SKM-1 treated with dmso at 0.1 percent for 144 hours (cell line): Measurements from ENCODE around the gene DHX36.

Source experiments
- DNase-seq: peaks from one replicate; lab custom pipeline; 2025; ENCODE audit not compliant: unreplicated experiment; lab: John Stamatoyannopoulos, UW

The DHX36 gene, protein sequence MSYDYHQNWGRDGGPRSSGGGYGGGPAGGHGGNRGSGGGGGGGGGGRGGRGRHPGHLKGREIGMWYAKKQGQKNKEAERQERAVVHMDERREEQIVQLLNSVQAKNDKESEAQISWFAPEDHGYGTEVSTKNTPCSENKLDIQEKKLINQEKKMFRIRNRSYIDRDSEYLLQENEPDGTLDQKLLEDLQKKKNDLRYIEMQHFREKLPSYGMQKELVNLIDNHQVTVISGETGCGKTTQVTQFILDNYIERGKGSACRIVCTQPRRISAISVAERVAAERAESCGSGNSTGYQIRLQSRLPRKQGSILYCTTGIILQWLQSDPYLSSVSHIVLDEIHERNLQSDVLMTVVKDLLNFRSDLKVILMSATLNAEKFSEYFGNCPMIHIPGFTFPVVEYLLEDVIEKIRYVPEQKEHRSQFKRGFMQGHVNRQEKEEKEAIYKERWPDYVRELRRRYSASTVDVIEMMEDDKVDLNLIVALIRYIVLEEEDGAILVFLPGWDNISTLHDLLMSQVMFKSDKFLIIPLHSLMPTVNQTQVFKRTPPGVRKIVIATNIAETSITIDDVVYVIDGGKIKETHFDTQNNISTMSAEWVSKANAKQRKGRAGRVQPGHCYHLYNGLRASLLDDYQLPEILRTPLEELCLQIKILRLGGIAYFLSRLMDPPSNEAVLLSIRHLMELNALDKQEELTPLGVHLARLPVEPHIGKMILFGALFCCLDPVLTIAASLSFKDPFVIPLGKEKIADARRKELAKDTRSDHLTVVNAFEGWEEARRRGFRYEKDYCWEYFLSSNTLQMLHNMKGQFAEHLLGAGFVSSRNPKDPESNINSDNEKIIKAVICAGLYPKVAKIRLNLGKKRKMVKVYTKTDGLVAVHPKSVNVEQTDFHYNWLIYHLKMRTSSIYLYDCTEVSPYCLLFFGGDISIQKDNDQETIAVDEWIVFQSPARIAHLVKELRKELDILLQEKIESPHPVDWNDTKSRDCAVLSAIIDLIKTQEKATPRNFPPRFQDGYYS

DNA sequence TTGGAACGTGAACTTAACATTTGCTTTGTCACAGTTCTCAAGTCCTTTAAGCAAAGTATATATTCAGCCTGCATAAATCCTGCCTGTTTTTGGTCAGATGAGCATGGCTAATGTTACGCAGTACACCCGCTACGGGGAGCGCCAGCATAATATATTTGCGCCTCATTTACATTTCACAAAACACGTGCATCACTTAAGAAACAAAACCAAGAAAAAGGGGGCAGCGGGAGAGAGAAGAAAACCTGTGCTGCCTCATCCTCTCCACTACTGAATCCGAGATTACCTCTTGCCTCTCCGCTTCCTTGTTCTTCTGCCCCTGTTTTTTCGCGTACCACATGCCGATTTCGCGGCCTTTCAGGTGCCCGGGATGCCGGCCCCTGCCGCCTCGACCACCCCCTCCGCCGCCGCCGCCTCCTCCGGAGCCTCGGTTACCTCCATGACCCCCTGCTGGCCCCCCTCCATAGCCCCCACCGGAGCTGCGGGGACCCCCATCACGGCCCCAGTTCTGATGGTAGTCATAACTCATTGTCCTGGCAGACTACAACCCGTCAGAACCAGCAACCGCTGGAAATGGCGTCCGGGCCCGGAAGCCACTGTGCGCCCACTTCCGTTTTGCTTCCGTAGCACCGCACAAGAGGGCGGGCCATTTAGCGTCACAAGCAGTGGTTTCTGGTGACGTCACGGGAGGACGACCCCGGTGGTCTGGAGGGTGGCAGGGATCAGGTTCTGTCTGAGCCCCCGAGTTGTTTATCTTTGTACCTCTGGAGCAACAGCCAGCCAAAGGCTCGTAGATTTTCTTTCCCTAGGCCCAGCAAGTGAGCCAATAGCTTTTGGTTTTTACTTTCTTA lies at the start of gene DHX36:
Gene DHX36 (minus strand): TSS at position 597 of the 848 bp plus-strand sequence. CDS start 71 bp downstream, at position 526.
- peak; percentile 77 for DNase-seq

DNA sequence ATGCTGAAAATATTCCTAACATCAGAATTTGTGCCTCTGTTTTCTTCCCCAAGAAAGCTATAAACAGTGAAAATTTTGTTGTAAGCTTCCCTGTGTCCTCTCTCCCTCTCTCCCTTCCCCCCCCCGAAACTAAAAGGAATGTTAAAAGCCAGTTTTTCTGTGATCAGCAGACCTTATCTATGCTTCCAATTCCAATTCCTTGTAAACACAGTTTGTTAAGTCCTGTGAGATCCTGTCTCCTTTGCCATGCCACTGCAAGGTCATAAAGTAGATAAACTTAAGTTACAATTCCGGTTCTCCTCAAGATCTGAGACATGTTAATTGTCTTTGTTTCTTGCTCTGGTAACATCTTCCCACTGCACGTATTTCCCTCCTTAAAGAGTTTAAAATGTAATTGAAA lies 42.9 kb upstream of the DHX36 start:
- DNase-seq: no peak

DNA sequence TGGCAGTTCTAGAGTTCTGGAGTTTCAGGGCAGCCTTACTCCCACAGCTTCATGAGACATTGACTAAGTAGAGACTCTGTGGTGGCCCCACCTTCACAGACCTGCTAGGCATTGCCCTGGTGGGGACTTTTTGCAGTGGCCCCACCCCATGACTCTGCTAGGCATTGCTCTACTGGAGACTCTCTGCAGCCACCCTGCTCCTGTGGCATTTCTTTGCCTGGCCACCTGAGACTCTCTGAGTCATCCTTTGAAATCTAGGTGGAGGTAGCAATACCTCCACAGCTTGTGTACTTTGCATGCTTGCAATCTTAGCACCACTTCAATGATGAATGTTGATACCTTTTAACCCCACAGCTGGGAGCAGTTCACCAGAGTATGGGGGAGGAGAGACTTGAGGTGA lies 40.6 kb upstream of the DHX36 start:
- no peak for DNase-seq

DNA sequence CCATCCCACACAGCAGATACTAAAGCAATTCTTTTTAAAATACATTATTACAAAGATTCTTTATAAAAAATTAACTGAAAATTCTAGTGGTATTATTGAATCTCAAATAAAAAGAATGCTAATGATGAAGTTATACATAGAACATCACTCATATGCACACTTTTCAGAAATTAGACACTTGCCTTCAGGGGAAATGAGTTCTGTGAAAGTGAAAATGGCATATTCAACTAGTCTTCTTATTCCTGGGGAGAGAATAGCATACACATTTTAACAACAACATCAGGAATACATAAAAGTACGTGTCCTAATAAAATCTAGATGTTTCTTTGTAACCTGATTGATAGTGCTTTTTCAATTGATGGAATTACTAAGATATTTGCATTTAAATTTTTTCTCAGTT lies 36.8 kb upstream of the DHX36 start:
- no peak for DNase-seq

DNA sequence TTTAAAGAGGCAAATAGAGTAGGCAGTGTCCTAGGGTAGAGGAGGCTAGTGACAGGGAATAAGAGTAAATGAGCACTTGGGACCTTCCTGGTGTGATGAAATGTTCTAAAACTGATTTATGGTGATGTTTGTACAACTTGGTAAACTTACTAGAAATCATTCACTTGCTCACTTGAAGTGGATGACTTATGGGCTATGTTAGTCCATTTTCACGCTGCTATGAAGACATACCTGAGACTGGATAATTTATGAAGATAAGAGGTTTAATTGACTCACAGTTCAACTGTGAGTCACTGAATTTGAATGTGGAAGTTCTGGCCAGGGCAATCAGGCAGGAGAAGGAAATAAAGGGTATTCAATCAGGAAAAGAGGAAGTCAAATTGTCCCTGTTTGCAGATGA lies 31.7 kb upstream of the DHX36 start:
- no peak for DNase-seq

DNA sequence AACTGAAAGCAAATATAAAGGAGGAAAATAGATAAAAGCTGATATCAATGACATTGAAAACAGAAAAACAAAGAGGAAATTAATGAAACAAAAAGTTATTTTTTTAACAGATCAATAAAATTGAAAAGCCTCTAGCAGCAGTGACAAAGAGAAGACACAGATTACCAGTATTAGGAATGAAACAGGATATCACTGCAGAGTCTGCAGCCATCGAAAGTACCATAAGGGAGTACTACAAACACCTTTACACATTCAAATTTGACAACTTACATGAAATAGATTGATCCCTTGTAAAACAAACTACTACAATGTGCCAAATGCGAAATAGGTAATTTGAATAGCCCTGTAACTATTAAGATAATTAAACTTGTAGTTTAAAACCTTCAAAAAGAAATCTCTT lies 24.9 kb upstream of the DHX36 start:
- DNase-seq: no peak

DNA sequence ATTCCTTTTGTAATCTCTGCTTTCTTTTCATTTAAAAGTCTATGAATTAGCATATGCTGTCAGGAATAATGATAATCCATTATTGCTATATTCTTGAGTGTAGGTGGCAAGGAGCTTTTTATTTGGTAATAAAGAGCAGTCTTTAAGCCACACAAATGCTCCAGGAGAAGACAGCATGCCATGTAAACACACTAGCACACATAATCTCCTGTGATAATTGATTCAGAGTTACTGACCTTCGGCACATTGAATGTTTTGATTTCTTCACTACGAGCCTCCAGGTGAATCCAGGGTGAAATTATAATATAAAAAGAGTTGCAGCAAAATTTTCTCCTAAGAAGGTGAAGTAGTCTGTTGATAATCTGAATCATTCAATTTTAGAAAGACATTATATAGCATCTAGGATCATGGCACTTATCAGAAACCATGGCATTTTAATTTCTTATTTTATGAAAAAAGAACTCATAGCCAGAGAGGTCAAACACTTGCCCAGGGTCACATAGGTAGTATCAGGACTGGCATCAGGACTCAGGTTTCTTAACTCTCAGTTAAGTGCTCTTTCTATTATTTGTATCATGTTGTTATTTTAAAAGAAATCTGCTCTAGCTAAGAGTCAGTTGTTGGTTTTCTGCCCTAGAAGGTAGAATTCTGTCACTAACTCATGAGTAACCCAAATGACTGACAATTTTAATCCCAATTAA lies 21.3 kb upstream of the DHX36 start:
- DNase-seq: no peak

DNA sequence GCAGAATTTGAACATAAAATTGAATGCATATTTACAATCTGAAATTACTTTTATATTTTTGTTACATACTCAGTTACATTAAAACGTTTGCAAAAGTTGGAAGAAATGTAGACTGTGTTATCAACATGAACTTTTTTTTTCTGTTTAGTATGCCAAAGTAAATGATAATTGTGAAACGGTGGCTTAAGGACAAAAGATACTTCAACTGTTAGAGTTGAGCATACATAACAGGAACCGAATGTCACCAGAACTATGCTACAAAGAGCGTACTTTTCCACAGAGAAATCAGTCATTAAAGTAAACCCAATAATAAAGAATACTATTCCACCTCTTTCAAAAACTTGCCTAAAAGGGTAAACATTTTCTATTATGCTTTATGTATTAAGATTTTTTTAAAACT lies 14.3 kb upstream of the DHX36 start:
- DNase-seq: no peak

DNA sequence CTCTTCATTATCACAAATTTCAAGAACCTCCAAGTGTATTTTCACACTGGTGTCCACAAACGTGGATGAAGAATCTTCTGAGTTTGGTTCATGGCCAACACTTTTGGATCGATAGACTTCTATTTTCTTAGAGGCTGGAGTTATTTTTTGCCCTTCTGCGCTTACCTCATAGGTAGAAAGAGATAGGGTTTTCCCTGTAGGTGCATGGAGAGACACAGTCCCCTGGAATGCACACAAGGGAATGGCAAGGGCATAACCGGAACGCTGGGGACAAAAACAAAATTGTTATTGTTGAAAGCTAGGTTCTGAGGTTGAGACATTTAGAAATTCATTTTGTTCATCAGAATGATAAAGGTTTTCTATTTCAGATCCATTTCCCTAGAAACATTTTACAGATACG lies 13.7 kb upstream of the DHX36 start:
- DNase-seq: no peak

DNA sequence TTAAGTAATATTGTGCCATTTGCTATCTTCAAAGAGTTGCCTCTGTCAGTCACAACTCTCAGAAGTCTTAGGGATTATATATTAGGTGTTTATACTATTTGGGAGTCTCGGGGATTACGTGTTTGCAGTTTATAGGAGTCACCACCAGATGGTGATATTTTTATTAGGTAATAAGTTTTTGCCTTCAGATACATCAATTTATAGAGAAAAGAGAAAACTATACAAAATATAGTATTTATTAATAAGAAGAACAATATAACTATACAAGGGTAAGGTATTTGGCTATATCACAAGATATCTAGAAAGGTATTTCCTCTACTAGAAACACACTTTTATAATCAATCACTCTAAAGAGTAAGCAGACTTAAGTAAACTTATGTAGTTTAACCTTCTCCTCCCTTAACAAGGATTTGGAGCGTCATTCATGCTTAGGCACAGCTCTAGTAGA lies 10.7 kb upstream of the DHX36 start:
- DNase-seq: peak; percentile 15

DNA sequence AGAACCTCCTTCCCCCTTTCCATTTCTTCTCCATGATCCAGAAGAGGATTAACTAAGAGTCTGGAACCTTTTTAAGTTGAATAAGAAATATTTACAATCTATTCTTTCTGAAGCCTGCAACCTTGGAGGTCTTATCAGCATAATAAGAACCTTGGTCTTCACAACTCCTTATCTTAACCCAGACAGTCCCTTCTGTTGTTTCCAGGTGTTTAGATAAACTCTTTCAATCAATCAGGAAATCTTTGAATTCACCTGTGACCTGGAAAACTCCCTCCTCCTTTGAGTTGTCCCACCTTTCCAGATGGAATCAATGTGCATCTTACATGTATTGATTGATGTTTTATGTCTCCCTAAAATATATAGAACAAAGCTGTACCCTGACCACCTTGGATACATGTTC lies 3.6 kb upstream of the DHX36 start:
- no peak for DNase-seq

DNA sequence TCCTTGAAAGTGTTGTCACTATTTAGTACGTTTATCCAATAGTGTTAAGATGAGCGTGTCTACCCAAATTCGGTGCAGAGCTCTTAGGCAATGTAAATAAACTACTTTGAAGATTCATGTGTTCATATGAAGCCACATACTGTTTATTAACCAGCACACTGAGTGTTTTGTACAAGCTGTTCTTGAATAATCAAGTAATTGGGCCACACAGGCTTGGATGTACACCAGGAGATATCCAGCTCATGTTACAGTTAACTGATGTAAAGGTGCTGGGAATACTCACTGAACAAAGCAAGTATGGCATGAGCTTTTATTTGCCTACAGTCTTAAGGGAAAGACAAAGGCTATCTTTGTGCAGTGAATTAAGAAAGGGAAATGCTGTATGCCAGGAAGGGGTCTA lies 632 bp upstream of the DHX36 start:
- DNase-seq: no peak

DNA sequence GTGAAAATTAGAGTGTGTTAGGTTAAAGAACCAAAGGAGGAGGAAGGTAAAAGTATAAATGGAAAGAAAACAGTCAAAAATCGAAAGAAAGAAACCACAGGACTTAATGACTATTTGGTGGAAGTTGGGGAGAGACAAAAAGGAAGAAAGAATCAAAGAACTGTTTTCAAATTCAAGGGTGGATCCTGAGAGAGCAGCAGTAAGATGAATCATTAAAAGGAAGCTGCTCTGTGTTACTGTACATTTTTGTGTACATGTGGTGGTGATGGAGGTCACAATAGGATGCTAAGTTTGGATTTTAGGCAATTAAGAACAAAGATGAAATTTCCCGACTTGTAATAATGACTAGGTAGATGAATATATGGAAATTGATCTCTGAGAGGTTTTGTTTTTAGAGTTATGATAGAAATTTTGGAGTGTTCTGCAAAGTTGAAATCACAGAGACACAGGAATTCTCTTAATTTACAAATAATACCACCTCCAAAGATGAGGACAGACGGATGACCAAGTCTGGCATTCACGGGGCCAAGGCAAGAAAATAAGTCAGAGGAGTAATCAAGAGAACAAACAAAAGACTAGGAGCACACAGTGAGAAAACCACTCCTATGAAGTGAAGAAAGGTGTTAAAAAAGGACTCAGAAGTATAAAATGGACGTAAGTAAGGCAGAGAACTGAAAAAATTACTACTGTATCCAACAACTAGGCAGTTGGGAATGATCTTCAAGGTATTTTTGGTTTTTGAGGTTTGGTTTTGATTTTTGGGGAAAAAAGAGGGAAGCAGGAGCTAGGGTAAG lies 7.1 kb downstream of the DHX36 start:
- DNase-seq: no peak

DNA sequence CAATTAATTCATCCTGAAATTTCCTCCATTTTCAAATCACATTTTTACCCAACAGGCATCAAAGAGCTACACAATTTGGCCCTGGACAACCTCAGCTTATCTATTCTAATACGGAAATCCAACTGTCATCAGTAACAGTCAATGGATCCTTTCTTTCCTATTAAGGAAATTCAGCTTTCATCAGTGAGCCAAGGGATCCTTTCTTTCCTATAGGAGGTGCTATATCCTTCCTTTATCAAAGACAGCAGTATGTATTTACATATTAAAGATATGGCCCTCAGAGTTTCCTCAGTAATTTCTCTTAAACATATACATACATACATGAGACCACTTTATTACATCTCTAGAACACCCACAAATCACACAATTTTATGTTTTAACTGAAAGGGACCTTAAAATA lies 10.1 kb downstream of the DHX36 start:
- no peak for DNase-seq

DNA sequence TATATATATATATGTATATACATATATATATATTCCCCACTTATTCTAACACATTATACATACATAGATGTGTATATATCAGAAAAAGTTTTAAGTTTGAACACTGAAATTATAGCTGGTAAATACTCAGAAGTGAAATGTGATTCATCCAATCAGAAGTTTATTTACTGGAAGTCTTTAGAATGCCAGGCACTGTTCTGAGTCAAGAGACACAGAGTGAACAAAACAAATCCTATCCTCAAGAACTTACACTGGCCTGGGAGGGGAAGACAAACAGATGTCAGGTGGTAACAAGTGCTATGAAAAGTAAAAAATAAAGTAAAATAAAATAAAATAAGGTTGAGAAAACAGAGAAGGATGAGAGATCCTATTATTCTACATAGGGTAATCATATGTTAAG lies 13.4 kb downstream of the DHX36 start:
- no peak for DNase-seq

DNA sequence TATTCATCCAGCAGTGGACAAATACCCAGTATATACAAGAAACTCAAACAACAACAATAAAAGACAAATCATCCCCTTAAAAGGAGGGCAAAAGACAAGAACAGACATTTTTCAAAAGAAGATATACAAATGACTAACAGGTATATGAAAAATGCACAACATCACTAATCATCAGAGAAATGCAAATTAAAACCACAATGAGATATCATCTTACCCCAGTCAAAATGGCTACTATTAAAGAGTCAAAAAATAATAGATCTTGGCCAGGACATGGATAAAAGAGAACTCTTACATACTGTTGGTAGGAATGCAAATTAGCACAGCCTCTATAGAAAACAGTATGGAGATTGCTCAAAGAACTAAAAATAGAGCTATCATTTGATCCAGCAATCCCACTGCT lies 16.9 kb downstream of the DHX36 start:
- DNase-seq: no peak

DNA sequence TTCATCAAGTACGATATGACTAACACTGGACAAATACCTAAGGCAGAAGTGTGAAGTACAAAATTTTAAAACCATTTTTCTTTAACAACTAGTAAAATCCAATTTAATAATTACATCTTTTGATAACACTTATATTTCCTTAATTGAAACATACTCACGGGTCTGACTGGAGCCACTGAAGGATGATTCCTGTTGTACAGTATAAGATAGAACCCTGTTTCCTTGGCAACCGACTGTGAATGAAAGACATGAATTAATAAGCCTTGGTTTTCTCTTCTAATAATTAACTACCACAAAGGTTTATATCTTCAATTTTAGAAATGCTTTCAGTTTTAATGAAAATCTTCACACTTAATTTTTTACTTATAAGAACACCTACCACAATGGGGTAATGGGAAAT lies 19.4 kb downstream of the DHX36 start:
- no peak for DNase-seq

DNA sequence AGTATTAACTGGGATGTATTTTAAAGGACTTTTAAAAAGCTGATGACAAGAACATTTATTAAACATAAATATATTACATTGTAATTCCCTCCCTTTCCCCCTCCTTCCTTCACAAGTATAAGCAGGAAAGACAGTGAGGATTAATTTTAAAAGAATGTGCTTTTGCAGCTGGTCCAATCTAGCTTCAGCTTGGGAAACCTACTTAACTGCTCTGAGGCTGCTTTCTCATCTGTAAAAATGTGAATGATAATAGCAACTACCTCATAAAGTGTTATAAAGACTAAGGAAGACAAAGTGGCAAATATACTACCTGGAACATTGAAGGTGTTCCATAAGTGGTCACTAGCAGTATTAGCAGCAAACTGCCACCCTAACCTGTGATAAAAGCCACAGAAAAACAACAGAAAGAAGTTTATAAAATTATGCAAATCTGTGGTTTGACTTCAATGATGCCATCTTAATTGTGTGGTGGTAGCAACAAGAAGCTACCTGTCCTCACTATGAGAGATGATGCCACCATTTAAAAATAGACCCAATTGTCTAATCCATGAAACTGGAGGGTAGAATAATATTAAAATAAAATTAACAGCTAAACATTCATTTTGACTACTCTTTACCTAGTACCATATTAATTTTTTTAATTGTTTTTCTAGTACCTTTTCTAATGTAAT lies 20.0 kb downstream of the DHX36 start:
- no peak for DNase-seq

DNA sequence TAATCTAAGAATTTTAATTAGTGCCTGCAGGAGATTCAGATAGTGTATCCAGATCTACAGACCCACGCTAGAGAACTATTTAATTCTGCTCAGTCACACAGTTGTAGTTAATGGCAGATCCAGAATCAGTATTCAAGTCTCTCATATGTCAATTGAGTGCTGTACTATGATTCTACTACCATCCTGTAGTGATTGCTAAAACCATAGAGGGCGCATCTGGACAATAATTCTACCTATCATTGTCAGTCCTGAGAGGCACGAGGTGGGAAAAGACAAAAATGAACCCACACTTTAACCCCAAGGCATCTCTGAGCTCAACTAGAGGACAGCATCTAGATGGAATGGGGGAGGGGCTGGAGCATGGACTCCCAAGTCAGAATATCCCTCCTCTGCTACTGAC lies 22.7 kb downstream of the DHX36 start:
- DNase-seq: no peak
